RCC 7860 (cell line): ENCODE results near the gene ACVR1B.

Source experiments
- DNase-seq: peaks from one replicate; pipeline ENCODE4 v3.0.0-alpha.2; 2015; ENCODE audit warnings: low spot score
- FAIRE-seq: peaks from 2 replicates; lab custom pipeline; 2012; peaks lifted over from hg19 to GRCh38; lab: Jason Lieb, UNC

Gene ACVR1B

DNA sequence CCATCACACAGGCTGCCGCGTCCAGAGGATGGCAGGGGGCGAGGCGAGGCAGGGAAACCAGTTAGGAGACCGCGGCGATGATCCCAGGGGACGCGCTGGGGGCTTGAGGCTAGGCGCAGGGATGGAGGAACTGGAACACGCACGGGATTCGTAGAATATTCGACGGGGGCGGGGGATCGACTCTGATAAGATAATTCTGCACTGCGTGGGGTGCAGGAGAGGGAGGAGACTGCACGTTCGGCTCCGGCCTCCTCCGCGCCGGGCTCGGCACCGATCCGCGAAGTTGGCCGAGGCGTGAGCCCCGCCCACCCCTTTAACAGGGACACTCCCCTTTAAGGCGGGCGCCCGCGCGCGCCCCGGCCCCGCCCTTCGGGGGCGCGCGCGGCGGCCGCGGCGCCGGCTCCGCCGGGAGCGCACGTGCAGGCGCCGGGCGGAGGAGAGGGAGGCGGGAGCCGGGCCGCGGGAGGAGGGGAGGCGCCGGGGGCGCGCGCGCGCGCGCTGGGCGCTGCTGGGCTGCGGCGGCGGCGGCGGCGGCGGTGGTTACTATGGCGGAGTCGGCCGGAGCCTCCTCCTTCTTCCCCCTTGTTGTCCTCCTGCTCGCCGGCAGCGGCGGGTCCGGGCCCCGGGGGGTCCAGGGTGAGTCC is at the start of gene ACVR1B:
Gene ACVR1B (plus strand): TSS at position 501 of the 644 bp plus-strand sequence. CDS start 45 bp downstream, at position 546.
- no peak for FAIRE-seq
- peak; percentile 56 for DNase-seq

DNA sequence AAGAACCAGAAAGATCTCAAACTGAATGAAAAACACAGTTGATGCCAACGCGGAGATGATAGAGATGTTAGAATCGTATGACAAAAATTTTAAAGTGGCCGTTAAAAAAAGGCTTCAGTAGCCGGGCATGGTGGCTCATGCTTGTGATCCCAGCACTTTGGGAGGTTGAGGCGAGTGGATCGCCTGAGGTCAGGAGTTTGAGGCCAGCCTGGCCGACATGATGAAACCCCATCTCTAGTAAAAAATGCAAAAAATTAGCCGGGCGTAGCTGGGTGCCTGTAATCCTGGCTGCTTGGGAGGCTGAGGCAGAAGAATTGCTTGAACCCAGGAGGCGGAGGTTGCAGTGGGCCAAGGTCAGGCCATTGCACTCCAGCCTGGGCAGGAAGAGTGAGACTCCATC is 49.6 kb upstream of the ACVR1B start:
- DNase-seq (no peak), FAIRE-seq (no peak)

DNA sequence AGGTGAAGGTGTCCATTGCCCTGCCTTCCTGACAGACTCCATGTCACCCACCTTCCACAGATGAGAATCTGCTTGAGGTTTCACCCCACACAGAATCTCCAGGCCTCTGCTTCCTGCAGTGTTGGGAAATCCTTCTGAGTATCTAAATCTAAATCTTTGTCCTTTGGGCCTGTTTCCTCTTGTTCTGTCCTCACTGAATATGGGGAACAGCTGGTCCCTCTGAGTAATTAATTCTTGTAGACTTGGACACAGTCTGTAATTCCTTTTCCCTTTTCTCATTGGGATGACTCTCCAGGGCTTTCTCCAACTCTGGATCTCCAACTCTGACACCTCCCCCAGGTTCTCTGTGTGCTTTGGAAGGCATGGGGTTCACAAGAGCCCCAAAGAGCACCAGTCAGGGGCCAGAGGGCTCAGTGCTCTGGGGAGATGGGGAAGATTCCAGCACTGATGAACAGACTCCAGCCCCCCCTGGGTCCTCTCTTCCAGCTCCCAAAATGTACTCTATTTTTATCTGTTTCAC is 46.5 kb upstream of the ACVR1B start:
- FAIRE-seq (no peak), DNase-seq (no peak)

DNA sequence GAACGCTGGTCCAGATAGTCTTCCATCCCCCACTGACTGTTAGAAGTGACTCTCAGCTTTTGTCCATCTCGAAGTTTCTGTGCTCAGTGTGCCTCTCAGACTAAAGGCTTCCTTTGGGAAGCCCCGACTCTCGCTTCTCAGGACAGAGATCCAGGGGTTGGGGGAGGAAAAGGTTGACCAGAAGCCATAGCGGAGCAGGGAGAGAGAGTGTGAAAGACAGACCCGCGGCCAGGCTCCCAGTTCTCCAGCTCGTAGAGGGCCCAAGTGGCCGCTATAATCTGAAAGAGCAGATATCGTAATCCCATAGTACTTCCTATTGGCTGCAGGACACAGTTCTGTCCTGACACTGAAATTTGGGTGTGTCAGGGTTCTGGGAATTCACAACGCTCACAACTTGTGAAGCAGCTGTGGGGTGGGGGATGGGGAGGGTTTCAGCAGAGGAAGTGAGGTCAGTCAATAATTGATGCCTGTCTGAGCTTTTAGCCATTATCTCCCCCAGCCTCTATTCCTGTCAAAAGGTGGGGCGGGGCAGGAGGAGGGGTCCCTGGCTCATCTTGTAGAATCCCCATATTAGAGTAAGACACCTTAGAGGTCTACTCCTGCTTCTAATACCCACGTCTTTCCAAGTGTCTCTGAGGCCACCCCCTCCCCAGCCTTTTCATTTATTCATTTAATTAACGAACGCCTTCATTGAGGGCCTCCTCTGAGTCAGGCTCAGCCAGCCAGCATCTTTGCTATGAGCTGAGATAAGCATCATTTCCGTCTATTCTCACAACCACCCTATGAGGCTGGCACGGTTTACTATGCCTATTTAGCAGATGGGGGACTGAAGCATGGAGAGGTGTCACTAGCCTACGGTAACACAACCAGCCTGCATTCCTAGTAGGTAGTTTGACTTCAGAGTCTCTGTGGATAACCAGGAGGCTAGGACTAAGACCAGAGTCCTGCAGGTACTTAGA is 45.7 kb upstream of the ACVR1B start:
- DNase-seq: no peak
- FAIRE-seq: no peak

DNA sequence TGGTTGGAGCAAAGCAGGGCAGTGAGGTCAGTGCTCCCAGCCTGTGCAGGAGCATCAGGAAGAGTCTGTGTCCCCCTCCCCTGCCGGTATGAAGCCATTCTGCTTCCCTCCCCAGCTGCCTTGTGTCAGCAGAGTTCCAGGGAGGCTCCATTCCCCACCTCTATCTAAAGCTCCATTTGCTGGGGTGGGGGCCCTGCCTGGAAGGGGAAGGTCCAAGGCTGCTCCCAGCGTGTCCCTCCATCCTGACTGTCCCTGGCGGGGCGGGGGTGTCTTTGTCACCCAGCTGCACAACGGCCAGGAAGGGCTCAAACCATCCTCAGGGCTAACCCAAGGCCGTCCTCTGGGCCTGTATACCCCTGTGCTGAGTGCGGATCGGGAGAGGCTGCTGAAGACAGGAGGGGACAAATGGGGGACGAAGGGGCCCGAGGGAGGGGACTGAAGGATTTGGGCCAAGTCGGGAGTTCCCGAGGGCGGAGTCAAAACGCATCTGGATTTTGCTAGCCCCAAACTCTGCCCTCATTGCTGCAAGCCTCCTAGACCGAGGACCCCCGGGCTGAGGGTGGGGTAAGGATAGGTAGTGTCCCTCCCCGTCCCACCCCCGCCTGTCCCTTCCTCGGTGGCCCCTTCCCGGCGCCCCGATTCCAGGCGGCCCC is 44.9 kb upstream of the ACVR1B start:
- DNase-seq: no peak
- FAIRE-seq: no peak

DNA sequence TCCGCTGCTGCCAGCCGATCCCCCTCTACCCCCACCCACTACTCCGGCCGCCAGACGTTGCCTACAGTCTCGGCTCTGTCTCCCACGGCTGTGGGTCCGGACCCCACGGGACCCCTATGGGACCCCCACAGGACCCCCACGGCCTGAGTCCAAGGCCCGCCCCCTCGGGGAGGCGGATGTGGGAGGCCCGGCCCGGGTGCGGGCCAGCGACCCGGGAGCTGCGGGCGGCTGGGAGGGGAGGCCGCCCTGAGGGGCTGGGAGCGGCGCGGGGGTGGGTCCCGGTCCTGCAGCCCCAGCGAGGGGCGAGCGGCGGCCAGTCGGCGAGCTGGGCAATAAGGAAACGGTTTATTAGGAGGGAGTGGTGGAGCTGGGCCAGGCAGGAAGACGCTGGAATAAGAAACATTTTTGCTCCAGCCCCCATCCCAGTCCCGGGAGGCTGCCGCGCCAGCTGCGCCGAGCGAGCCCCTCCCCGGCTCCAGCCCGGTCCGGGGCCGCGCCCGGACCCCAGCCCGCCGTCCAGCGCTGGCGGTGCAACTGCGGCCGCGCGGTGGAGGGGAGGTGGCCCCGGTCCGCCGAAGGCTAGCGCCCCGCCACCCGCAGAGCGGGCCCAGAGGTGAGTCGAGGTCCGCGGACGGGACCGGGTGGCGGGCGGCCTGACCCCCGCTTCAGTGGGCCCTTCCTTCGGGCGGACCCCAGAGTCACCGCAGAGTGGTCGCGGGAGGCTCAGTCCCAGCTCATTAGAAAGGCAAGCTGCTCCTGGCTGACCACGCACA is 44.2 kb upstream of the ACVR1B start, which contains the start of gene ACVRL1:
Gene ACVRL1 (plus strand): TSS at position 422 of the 773 bp plus-strand sequence. CDS start 4,971 bp downstream, outside the sequence.
- no peak for FAIRE-seq
- no peak for DNase-seq

DNA sequence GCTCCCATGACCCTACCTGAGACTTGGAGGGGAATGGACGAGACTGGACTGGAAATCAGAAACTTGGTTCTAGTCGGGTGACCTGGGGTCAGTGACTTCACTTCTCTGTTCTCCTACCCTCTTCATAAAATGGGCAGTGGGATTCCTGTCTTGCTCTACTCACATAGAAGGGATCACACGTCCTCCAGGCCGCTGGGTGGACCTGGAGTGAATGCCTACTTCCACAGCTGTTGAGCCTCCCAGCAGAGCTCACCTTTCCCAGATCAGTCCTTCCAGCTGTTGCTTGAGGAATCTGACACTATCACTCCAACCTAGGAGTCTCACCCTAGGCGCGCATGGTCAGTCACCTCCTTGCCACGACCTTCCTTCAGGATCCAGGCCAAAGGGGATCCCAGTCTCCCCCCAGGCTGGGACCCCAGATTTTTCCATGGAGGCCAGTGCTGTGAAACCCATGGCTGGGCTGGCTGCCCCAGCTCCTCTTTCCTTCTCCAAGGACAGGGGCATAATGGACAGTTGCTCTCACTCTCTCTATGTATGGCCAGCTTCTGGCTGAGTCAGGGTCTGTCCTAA is 43.6 kb upstream of the ACVR1B start:
- no peak for FAIRE-seq

DNA sequence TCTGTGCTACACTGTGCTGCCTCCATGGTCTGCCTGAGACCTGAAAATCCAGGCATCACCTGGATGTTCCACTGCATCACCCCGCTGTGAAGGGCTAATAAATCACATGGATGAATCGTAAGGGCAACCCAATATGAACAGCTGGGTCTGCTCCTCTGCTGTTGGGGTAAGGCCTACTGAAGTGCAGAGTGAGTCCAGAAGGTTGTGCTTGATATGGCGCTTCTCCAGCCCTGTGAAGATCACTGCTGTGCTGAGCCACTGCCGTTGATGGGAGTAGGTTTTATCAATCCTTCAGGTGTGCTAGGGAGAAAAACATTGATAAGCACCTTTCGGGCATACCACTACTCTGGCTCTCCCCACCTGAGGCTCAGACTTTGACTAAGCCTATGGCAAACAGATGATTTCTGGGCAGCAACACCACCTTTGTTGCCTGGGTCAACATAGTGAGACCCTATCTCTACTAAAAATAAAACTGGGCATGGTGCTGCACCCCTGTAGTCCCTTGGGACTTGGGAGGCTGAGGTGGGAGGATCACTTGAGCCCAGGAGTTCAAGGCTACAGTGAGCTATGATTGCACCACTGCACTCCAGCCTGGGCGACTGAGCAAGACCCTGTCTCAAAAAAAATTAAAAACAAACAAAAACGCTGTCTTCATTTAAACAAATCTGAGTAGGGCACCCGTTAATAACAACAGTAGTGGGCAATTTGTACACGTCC is 42.5 kb upstream of the ACVR1B start:
- FAIRE-seq: no peak

More for the DNA sequence above, 43.6 kb upstream of the ACVR1B start:
- DNase-seq: no peak

DNA sequence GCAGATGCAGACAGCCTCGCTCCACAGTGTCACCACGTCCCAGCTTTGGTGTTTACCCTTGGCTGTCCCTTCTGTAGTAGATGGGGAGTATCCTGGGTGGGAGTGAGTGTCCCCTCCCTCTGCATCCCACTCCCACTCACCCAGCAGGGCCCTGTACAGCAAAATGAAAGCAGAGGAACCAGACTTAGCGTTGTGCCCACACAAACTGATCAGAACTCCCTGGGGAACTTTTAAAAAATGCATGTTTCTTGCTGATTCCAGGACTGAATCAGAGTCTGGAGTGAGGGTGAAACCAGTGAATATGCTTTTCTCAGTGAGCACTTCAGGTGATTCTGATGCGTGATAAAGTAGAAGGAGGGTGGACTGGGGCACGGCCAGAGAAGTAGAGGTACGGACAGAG is 41.3 kb upstream of the ACVR1B start:
- no peak for DNase-seq
- FAIRE-seq: no peak

More for the DNA sequence above, 42.5 kb upstream of the ACVR1B start:
- DNase-seq: no peak

DNA sequence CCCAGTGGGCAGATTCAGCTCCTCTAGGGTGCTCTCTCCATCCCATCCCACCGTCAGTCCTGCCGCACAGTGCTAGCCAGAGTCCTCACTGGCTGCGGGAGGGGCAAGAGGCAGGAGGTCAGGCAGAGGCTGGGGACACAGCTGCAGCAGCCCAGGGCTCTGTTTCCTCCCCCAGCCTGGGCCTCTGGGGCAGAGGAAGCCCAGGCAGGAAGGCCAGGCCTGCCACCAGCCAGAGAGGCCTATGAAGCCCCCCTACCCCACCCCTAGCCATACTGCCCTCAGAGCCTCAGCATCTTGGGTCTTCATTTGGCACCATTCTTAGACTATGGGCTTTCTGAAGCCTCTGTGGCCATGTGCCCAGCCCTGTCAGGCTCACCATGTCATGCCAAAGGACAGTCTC is 40.8 kb upstream of the ACVR1B start:
- FAIRE-seq: no peak
- no peak for DNase-seq

DNA sequence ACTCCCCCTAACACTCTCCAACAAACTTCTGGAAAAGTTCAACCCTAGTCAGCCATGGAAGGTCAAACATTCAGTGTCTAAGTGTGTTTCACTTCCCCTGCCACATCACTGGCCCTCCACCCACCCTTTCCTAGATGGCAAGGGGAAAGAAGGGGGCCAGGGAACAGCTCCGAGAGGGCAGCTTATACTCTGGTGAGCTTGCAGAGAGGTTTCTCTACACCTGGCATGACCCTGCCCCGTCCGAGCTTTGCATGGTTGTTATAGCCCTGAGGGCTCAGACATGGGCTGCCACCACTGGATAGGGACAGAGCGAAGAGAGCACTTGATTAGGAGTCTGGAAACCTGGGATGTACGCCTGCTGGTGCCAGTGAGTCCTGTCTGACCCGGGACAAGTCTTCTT is 40.2 kb upstream of the ACVR1B start:
- FAIRE-seq (no peak), DNase-seq (no peak)

DNA sequence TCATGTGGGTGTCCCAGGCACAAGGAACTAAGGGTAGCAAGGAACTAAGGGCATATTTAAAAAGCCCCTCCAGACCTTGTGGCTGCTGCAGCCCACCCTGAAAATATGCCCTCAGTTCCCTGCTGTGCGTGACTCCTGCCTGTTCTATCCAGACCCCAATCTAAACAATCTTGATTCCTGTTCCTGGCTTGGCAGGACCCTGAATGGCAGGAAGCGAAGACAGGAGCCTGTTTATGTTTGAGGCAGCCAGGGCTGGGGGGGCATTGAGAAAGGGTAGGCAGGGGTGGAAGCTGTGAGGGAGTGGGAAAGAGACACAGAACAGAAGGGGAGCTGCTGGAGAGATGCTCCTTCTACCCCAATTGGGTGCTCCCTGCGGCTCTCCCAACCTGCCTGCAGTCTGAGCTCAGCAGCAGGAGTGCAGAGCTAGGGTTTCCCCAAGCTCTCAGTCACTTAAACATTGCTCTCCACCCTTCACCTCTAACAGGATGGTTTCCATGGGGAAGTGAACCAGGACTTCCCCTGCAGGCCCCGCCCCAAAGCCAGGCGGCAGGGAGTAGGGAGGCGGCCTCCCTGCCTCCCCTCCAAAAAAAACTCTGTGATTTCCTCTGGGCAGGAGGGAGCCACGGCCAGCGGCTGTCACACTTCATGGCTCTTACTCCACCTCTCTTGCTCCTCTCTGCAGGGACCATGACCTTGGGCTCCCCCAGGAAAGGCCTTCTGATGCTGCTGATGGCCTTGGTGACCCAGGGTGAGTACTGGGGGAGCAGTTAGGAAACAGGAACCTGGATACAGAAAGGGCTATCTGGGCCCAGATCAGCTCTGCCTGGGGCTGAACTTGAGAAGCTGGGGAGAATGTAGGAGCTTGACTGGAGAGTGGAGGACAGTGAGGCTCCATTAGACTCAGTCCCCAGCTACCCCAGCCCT is 39.4 kb upstream of the ACVR1B start:
- FAIRE-seq (no peak), DNase-seq (no peak)

DNA sequence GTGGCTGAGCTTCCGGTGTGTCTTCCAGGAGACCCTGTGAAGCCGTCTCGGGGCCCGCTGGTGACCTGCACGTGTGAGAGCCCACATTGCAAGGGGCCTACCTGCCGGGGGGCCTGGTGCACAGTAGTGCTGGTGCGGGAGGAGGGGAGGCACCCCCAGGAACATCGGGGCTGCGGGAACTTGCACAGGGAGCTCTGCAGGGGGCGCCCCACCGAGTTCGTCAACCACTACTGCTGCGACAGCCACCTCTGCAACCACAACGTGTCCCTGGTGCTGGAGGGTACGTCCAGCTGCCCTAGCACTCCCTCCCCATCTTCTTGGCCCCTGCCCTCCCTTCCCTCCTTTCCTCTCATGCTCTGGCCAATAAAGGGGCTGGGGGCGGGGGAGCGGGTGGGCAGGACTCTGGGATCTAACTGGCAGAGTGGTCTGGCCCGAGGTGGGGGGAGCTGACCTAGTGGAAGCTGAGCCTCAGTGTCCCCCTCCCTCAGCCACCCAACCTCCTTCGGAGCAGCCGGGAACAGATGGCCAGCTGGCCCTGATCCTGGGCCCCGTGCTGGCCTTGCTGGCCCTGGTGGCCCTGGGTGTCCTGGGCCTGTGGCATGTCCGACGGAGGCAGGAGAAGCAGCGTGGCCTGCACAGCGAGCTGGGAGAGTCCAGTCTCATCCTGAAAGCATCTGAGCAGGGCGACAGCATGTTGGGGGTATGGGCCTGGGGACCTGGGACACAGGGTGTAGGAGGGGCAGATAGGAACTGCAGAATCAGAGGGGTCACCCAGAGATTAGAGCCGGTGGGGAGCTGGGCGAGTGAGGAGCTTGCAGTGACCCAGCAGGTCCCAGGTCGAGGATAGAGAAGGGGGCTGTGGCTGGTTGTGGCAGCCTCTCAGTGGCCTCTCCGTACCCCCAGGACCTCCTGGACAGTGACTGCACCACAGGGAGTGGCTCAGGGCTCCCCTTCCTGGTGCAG is 38.1 kb upstream of the ACVR1B start:
- FAIRE-seq (no peak), DNase-seq (no peak)

DNA sequence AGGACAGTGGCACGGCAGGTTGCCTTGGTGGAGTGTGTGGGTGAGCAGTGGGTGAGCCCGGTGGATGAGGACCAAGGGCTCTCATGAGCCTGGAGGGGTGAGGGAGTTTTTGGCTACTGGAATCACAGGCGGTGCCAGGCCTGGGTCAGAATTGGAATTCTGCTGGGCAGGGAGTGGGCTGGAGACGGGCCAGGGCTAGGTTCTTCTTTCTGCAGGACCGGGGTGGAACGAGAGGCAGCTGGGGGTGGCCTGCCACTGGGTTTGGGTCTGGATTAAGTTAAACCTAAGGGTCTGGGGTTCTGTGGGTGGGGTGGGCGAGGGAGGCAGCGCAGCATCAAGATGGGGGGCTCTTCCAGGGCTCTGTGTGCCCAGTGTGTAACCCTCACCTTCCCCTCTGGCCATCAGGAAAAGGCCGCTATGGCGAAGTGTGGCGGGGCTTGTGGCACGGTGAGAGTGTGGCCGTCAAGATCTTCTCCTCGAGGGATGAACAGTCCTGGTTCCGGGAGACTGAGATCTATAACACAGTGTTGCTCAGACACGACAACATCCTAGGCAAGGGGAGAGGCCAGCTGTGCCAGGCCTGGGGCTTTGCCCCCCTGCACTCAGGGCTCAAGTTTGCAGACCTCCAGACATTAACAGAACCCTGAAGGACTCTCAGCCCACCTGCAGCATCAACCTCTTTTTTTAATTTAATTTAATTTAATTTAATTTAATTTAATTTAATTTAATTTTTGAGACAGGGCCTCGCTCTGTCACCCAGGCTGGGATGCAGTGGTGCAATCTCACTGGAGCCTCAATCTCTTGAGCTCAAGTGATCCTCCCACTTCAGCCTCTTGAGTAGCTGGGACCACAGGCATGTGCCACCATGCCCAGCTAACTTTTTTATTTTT is 37.2 kb upstream of the ACVR1B start:
- FAIRE-seq (no peak), DNase-seq (no peak)

DNA sequence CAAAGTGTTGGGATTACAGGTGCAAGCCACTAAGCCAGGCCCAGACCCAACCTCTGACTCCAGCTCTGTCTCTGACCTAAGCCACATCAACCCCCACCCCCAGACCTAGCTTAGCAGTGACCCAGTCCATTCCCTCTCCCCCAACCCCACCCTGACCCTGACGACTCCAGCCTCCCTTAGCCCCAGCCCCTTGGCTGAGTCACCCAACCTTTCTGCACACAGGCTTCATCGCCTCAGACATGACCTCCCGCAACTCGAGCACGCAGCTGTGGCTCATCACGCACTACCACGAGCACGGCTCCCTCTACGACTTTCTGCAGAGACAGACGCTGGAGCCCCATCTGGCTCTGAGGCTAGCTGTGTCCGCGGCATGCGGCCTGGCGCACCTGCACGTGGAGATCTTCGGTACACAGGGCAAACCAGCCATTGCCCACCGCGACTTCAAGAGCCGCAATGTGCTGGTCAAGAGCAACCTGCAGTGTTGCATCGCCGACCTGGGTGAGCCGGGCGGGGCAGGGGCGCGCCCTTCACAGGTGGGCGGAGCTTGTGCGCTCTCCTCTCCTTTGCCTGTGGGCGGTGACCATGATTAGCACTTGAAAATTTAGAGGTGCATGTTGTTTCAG is 36.4 kb upstream of the ACVR1B start:
- FAIRE-seq (no peak), DNase-seq (no peak)

DNA sequence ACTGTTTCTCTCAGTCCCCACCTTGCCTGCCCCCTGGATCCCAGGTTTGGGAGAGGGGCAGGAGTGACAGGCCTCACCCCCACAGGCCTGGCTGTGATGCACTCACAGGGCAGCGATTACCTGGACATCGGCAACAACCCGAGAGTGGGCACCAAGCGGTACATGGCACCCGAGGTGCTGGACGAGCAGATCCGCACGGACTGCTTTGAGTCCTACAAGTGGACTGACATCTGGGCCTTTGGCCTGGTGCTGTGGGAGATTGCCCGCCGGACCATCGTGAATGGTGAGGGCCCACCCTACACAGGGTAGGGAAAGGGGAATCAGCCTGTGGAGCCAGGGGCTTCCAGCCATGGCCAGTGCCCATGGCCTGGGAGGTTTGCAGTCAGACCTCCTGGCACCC is 35.5 kb upstream of the ACVR1B start:
- no peak for DNase-seq
- FAIRE-seq: no peak
